HEK293 (cell line): ENCODE results near the gene MAGI2.

Experiments
- CTCF ChIA-PET: fragments of 350-600 bp; formaldehyde crosslinking; extraction: SDS; loops from one replicate; lab custom pipeline; 2021; ENCODE audit warnings: antibody characterized with exemption; lab: Yijun Ruan, JAX
- POLR2A ChIA-PET: fragments of 300-600 bp; formaldehyde crosslinking; extraction: SDS; loops from one replicate; lab custom pipeline; 2020; ENCODE audit warnings: antibody characterized with exemption, inconsistent platforms; lab: Yijun Ruan, JAX
- H3K27ac ChIP-seq: fragments of 200-500 bp; sonication (Bioruptor generic); 2 replicates; pipeline ENCODE4 v1.5.1; 2014; ENCODE audit warnings: low read depth, low read length, control low read depth, inconsistent platforms; ENCODE audit errors: extremely low read depth
- H3K36me3 ChIP-seq, 2 experiments: fragments of 200-500 bp in 1 of 2; sonication (Bioruptor generic) in 1 of 2; 1 replicate in 1 of 2; 2 replicates in 1 of 2; pipeline ENCODE4 v1.5.1; 2014 to 2017; ENCODE audit warnings: inconsistent platforms in 2 of 2, low read length in 2 of 2; ENCODE audit not compliant: control insufficient read depth in 2 of 2, insufficient read depth in 1 of 2
- H3K4me1 ChIP-seq: fragments of 200-500 bp; sonication (Bioruptor generic); 2 replicates; pipeline ENCODE4 v1.5.1; 2014; ENCODE audit warnings: mild to moderate bottlenecking, low read length, inconsistent platforms; ENCODE audit not compliant: control insufficient read depth, insufficient read depth
- H3K4me3 ChIP-seq: 2 replicates; pipeline ENCODE4 v1.5.1; 2011; ENCODE audit warnings: low read depth, mild to moderate bottlenecking, control low read depth, low read length, moderate library complexity
- H3K9me3 ChIP-seq: fragments of 200-500 bp; sonication (Bioruptor generic); 2 replicates; pipeline ENCODE4 v1.5.1; 2014; ENCODE audit warnings: low read depth, low read length, inconsistent platforms; ENCODE audit not compliant: control insufficient read depth, insufficient read depth
- CTCF ChIP-seq: fragments of 450-650 bp; formaldehyde crosslinking; IDR thresholded peaks from 2 replicates; pipeline ENCODE4 v1.5.1; 2016; ENCODE audit warnings: missing biosample characterization, missing genetic modification characterization
- INSM2 ChIP-seq: fragments of 450-650 bp; formaldehyde crosslinking; IDR thresholded peaks from 2 replicates; pipeline ENCODE4 v1.5.1; 2016; ENCODE audit warnings: missing biosample characterization, missing genetic modification characterization
- SCRT2 ChIP-seq: fragments of 450-650 bp; formaldehyde crosslinking; IDR thresholded peaks from 2 replicates; pipeline ENCODE4 v1.5.1; 2016; ENCODE audit warnings: missing biosample characterization, missing genetic modification characterization
- SP3 ChIP-seq: fragments of 450-650 bp; formaldehyde crosslinking; IDR thresholded peaks from 2 replicates; pipeline ENCODE4 v1.5.1; 2016; ENCODE audit warnings: missing biosample characterization, missing genetic modification characterization
- YY1 ChIP-seq: fragments of 450-650 bp; formaldehyde crosslinking; IDR thresholded peaks from 2 replicates; pipeline ENCODE4 v1.5.1; 2018; ENCODE audit warnings: missing biosample characterization, missing genetic modification characterization
- ZBTB44 ChIP-seq: fragments of 450-650 bp; IDR thresholded peaks from 2 replicates; pipeline ENCODE4 v1.5.1; 2018; ENCODE audit warnings: missing biosample characterization, mild to moderate bottlenecking, missing genetic modification characterization
- ZBTB49 ChIP-seq: fragments of 450-650 bp; formaldehyde crosslinking; IDR thresholded peaks from 2 replicates; pipeline ENCODE4 v1.5.1; 2016; ENCODE audit warnings: missing biosample characterization, missing genetic modification characterization, low read depth
- ZNF19 ChIP-seq: fragments of 450-650 bp; formaldehyde crosslinking; IDR thresholded peaks from 2 replicates; pipeline ENCODE4; 2016; ENCODE audit warnings: missing biosample characterization, missing genetic modification characterization, low read depth
- ZNF23 ChIP-seq: fragments of 450-650 bp; formaldehyde crosslinking; IDR thresholded peaks from 2 replicates; pipeline ENCODE4 v1.5.1; 2016; ENCODE audit warnings: missing biosample characterization, missing genetic modification characterization, borderline replicate concordance
- ZNF239 ChIP-seq: fragments of 450-650 bp; formaldehyde crosslinking; IDR thresholded peaks from 2 replicates; pipeline ENCODE4 v1.5.1; 2016; ENCODE audit warnings: missing biosample characterization, missing genetic modification characterization
- ZNF302 ChIP-seq: fragments of 450-650 bp; formaldehyde crosslinking; IDR thresholded peaks from 2 replicates; pipeline ENCODE4 v1.5.1; 2016; ENCODE audit warnings: missing biosample characterization, missing genetic modification characterization, low read depth
- ZNF560 ChIP-seq: fragments of 450-650 bp; formaldehyde crosslinking; IDR thresholded peaks from 2 replicates; pipeline ENCODE4 v1.5.1; 2017; ENCODE audit warnings: missing biosample characterization, missing genetic modification characterization, borderline replicate concordance
- ZNF654 ChIP-seq: fragments of 450-650 bp; formaldehyde crosslinking; IDR thresholded peaks from 2 replicates; pipeline ENCODE4 v1.5.1; 2016; ENCODE audit warnings: low read depth, missing biosample characterization, missing genetic modification characterization
- ZNF658 ChIP-seq: fragments of 450-650 bp; formaldehyde crosslinking; IDR thresholded peaks from 2 replicates; pipeline ENCODE4; 2016; ENCODE audit warnings: missing biosample characterization, missing genetic modification characterization
- TF ChIP-seq, protein P1 (sequence below): fragments of 450-650 bp; formaldehyde crosslinking; IDR thresholded peaks from 2 replicates; pipeline ENCODE4 v1.5.1; 2016; ENCODE audit warnings: missing biosample characterization, missing genetic modification characterization, low read depth

Gene MAGI2

GRCh38 chr7:78780560-78780959 is 672.9 kb downstream of the MAGI2 start (continued):
- TF ChIP-seq ZNF658 (tag by site-specific recombination), result no peak
- TF ChIP-seq INSM2, result no peak
- TF ChIP-seq YY1 (tag by site-specific recombination), result no peak
- no peak for TF ChIP-seq ZNF239 (tag by site-specific recombination)
- no peak for TF ChIP-seq ZBTB44
- no peak for TF ChIP-seq ZNF19 (tag by site-specific recombination)
- TF ChIP-seq ZNF302 (tag by site-specific recombination), result no peak
- TF ChIP-seq ZNF23 (tag by site-specific recombination), result no peak
- TF ChIP-seq ZNF560, result no peak

- Histone ChIP-seq H3K36me3 (no peaks in the 10 kb centered on the region), H3K9me3 (no peaks in the 10 kb centered on the region), H3K4me1 (no peaks in the 10 kb centered on the region), H3K4me3 (no peak overlapping the region), H3K27ac (no peak overlapping the region)
- CTCF ChIA-PET, result interaction anchor here (0.6 kb wide), 1 partner anchor 191 kb away, joined by 3 read pairs; no protein-coding TSS in a partner anchor
- POLR2A ChIA-PET, result no interaction called here
- TF ChIP-seq CTCF (tag by site-specific recombination) (no peak), ZNF654 (tag by site-specific recombination) (peak; percentile 5; the same call in 1 of the 2 replicates)
Measured at GRCh38 chr7:78779788-78780187, 673.7 kb downstream of the MAGI2 start.

- Histone ChIP-seq H3K27ac (no peak overlapping the region), H3K36me3 (no peaks in the 10 kb centered on the region), H3K4me3 (no peak overlapping the region), H3K9me3 (no peaks in the 10 kb centered on the region), H3K4me1 (no peaks in the 10 kb centered on the region)
- TF ChIP-seq ZBTB49 (tag by site-specific recombination) (no peak), SP3 (tag by site-specific recombination) (no peak), SCRT2 (tag by site-specific recombination) (no peak)
- TF ChIP-seq, protein P1, sequence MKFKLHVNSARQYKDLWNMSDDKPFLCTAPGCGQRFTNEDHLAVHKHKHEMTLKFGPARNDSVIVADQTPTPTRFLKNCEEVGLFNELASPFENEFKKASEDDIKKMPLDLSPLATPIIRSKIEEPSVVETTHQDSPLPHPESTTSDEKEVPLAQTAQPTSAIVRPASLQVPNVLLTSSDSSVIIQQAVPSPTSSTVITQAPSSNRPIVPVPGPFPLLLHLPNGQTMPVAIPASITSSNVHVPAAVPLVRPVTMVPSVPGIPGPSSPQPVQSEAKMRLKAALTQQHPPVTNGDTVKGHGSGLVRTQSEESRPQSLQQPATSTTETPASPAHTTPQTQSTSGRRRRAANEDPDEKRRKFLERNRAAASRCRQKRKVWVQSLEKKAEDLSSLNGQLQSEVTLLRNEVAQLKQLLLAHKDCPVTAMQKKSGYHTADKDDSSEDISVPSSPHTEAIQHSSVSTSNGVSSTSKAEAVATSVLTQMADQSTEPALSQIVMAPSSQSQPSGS, result no peak
- ChIA-PET CTCF (no interaction called here), POLR2A (no interaction called here)
Measured at GRCh38 chr7:78777829-78778228, 675.6 kb downstream of the MAGI2 start.
